Naive thymus-derived CD4-positive, alpha-beta T cell (primary cell): Measurements from ENCODE around the gene PCDHB9. TPM values are rescaled to one million over a fixed set of nuclear protein-coding genes. Genes with fewer than 3 reads are reported as not detected.
A peak's percentile ranks its signal among the peaks of the same experiment; 100 is the strongest.
"Not testable (repeated sequence)": the region's sequence is repeated elsewhere in the genome, so short reads cannot be mapped to it uniquely, and the experiment has no call there.

ENCODE experiments used
- ATAC-seq: fragments of 150-1000 bp; cut with Tn5 transposase; 2 replicates; pipeline ENCODE4 v1.10.0; 2021; ENCODE audit warnings: mild to moderate bottlenecking, moderate library complexity
- CTCF ChIA-PET: fragments of 350-600 bp; sonication (Branson Sonifier 250); formaldehyde crosslinking; loops from one replicate; lab custom pipeline; 2021; ENCODE audit warnings: antibody characterized with exemption; lab: Charles Lee
- POLR2A ChIA-PET: fragments of 350-600 bp; sonication (Branson Sonifier 250); formaldehyde crosslinking; loops from one replicate; lab custom pipeline; 2021; ENCODE audit warnings: antibody characterized with exemption, inconsistent platforms; lab: Charles Lee
- DNase-seq, 9 donors: peaks; one replicate each; pipeline versions ENCODE4 v3.0.0 to v3.0.0-alpha.2; 2020 to 2022; ENCODE audit warnings: mixed read lengths in 1 of 9
- H3K27ac ChIP-seq: one replicate; pipeline ENCODE4 v1.7.0; 2013; ENCODE audit warnings: mild to moderate bottlenecking, low read depth, low read length, moderate library complexity
- H3K27me3 ChIP-seq, 2 donors: one replicate each; pipeline ENCODE4 v1.7.0; 2013; ENCODE audit warnings: low read length in 2 of 2, mild to moderate bottlenecking in 2 of 2, moderate library complexity in 2 of 2; ENCODE audit not compliant: control insufficient read depth in 2 of 2, insufficient read depth in 2 of 2
- H3K36me3 ChIP-seq, 3 experiments: 1 replicate in 2 of 3; 2 replicates in 1 of 3; pipeline ENCODE4 v1.7.0; 2013; ENCODE audit warnings: low read length in 3 of 3, mild to moderate bottlenecking in 3 of 3, moderate library complexity in 1 of 3; ENCODE audit not compliant: insufficient read depth in 3 of 3, control insufficient read depth in 2 of 3
- H3K4me1 ChIP-seq, 2 donors: one replicate each; pipeline ENCODE4 v1.7.0; 2013; ENCODE audit warnings: low read length in 2 of 2, mild to moderate bottlenecking in 2 of 2, moderate library complexity in 1 of 2; ENCODE audit not compliant: control insufficient read depth in 2 of 2, insufficient read depth in 2 of 2
- H3K4me3 ChIP-seq: 2 replicates; pipeline ENCODE4 v1.7.0; 2013; ENCODE audit warnings: mild to moderate bottlenecking, low read length
- H3K9me3 ChIP-seq, 3 experiments: 1 replicate in 2 of 3; 2 replicates in 1 of 3; pipeline ENCODE4 v1.7.0; 2013; ENCODE audit warnings: low read length in 3 of 3; ENCODE audit not compliant: control insufficient read depth in 2 of 3
- H3K27ac Mint-ChIP-seq, 9 donors: one replicate each; pipeline ENCODE4 v1.8.0; 2020 to 2022; ENCODE audit warnings: mixed read lengths in 9 of 9, mild to moderate bottlenecking in 8 of 9, moderate library complexity in 5 of 9, inconsistent platforms in 2 of 9
- H3K27me3 Mint-ChIP-seq, 5 donors: one replicate each; pipeline ENCODE4 v1.8.0; 2021 to 2022; ENCODE audit warnings: mixed read lengths in 5 of 5, mild to moderate bottlenecking in 1 of 5
- H3K36me3 Mint-ChIP-seq, 5 donors: one replicate each; pipeline ENCODE4 v1.8.0; 2020 to 2022; ENCODE audit warnings: mixed read lengths in 5 of 5, mild to moderate bottlenecking in 3 of 5, inconsistent platforms in 1 of 5
- H3K4me1 Mint-ChIP-seq, 7 donors: one replicate each; pipeline ENCODE4 v1.8.0; 2020 to 2022; ENCODE audit warnings: mixed read lengths in 7 of 7, mild to moderate bottlenecking in 3 of 7, inconsistent platforms in 1 of 7
- H3K4me3 Mint-ChIP-seq, 10 donors: one replicate each; pipeline ENCODE4 v1.8.0; 2020 to 2022; ENCODE audit warnings: mild to moderate bottlenecking in 10 of 10, mixed read lengths in 10 of 10, moderate library complexity in 6 of 10, inconsistent platforms in 2 of 10
- H3K9me3 Mint-ChIP-seq, 11 donors: one replicate each; pipeline ENCODE4 v1.8.0; 2020 to 2022; ENCODE audit warnings: mixed read lengths in 11 of 11, mild to moderate bottlenecking in 4 of 11, inconsistent platforms in 1 of 11, moderate library complexity in 1 of 11
- intact Hi-C, 2 donors: fragments of 100-400 bp; cut with micrococcal nuclease; formaldehyde crosslinking; loops; one replicate each; pipeline ENCODE4 v1.15.1; 2023
- polyA plus RNA-seq, 2 donors: library from polyadenylated mRNA; unstranded; fragments of 300-500 nt; fragmentation: Illumina TruSeq; gene quantifications; one replicate each; pipeline ENCODE4 v1.2.3, GENCODE V29; 2021
- total RNA-seq, 6 experiments: library from RNA in 5 of 6; stranded (reverse) in 5 of 6; gene quantifications; 1 replicate in 5 of 6; 2 replicates in 1 of 6; pipeline ENCODE4 v1.2.3 and lab custom pipeline; 2021 to 2026

Gene PCDHB9
- total and polyA plus RNA-seq, 7 experiments from 2014 or later: 1.2 TPM; not detected in 6

- Histone ChIP-seq H3K27me3 (no peaks in the 10 kb centered on the region), H3K4me3 (no peak overlapping the region), H3K36me3 (no peaks in the 10 kb centered on the region), H3K9me3 (peaks cover 0 to 18% (median 0%) of the 10 kb centered on the region in 3 experiments), H3K27ac (no peak overlapping the region), H3K4me1 (no peaks in the 10 kb centered on the region)
- H3K9me3 Mint-ChIP-seq: peaks cover 6 to 88% (median 49%) of the 10 kb centered on the region in 11 donors
- ATAC-seq (no peak), DNase-seq (no peak)
- H3K27me3 Mint-ChIP-seq: peaks cover 0 to 79% (median 65%) of the 10 kb centered on the region in 5 donors
- H3K4me1 Mint-ChIP-seq: peaks cover 0 to 5% (median 0%) of the 10 kb centered on the region in 7 donors
- peaks cover 0 to 53% (median 9%) of the 10 kb centered on the region in 5 donors for H3K36me3 Mint-ChIP-seq
- H3K4me3 Mint-ChIP-seq: no peak overlapping the region
- ChIA-PET POLR2A (no interaction called here), CTCF (no interaction called here)
- H3K27ac Mint-ChIP-seq: peak overlapping the region in 1 of 9 donors; percentile 25
- intact Hi-C loops: no loop called here
Observed at GRCh38 chr5:141196363-141196762, 9.4 kb downstream of the PCDHB9 start.

- H3K4me3 ChIP-seq: no peak within 1 kb of the TSS
- ChIA-PET POLR2A (no interaction called here), CTCF (no interaction called here)
- ATAC-seq (no peak), DNase-seq (no peak)
- peaks cover 0 to 21% (median 0%) of the 10 kb centered on the region in 3 experiments for H3K9me3 ChIP-seq
- Mint-ChIP-seq H3K27ac (no peak within 1 kb of the TSS), H3K36me3 (peaks cover 0 to 48% (median 3%) of the 10 kb centered on the region in 5 donors), H3K4me1 (no peaks in the 10 kb centered on the region), H3K27me3 (peaks cover 0 to 77% (median 57%) of the 10 kb centered on the region in 5 donors), H3K9me3 (peaks cover 0 to 87% (median 44%) of the 10 kb centered on the region in 11 donors), H3K4me3 (no peak within 1 kb of the TSS)
- H3K27ac ChIP-seq: no peak within 1 kb of the TSS
- no peaks in the 10 kb centered on the region for H3K27me3 ChIP-seq
- no peaks in the 10 kb centered on the region for H3K4me1 ChIP-seq
- intact Hi-C loops: no loop called here
- H3K36me3 ChIP-seq: no peaks in the 10 kb centered on the region
Observed at GRCh38 chr5:141199359-141200235, 12.6 kb downstream of the PCDHB9 start, which contains the start of gene PCDHB11. Gene PCDHB11 (plus strand): TSS chr5:141199627. CDS start chr5:141199775, 148 bp downstream.

GRCh38 chr5:141201126-141201525, 14.2 kb downstream of the PCDHB9 start:
- H3K36me3 ChIP-seq, intact Hi-C loops, H3K27ac Mint-ChIP-seq, H3K4me3 ChIP-seq, ATAC-seq, H3K4me1 ChIP-seq, POLR2A ChIA-PET, H3K27ac ChIP-seq, CTCF ChIA-PET, DNase-seq, H3K27me3 ChIP-seq, H3K4me1 Mint-ChIP-seq: not testable (repeated sequence)
- peaks cover 0 to 80% (median 60%) of the 10 kb centered on the region in 5 donors for H3K27me3 Mint-ChIP-seq
- peak overlapping the region in 1 of 10 donors; percentile 58 for H3K4me3 Mint-ChIP-seq
- peaks cover 0 to 42% (median 3%) of the 10 kb centered on the region in 5 donors for H3K36me3 Mint-ChIP-seq
- H3K9me3 ChIP-seq: peaks cover 0 to 18% (median 0%) of the 10 kb centered on the region in 3 experiments
- peaks cover 0 to 88% (median 43%) of the 10 kb centered on the region in 11 donors for H3K9me3 Mint-ChIP-seq

GRCh38 chr5:141201646-141202045, 14.7 kb downstream of the PCDHB9 start:
- H3K36me3 ChIP-seq, intact Hi-C loops, H3K4me3 ChIP-seq, H3K4me1 Mint-ChIP-seq, DNase-seq, ATAC-seq, H3K4me3 Mint-ChIP-seq, H3K27ac ChIP-seq, POLR2A ChIA-PET, H3K27ac Mint-ChIP-seq, H3K4me1 ChIP-seq, H3K27me3 ChIP-seq, CTCF ChIA-PET: not testable (repeated sequence)
- Mint-ChIP-seq H3K27me3 (peaks cover 0 to 80% (median 65%) of the 10 kb centered on the region in 5 donors), H3K36me3 (peaks cover 0 to 37% (median 3%) of the 10 kb centered on the region in 5 donors), H3K9me3 (peaks cover 0 to 83% (median 38%) of the 10 kb centered on the region in 11 donors)
- peaks cover 0 to 16% (median 0%) of the 10 kb centered on the region in 3 experiments for H3K9me3 ChIP-seq

GRCh38 chr5:141208478-141208877, 21.5 kb downstream of the PCDHB9 start, which contains the start of gene PCDHB12:
Gene PCDHB12 (plus strand): TSS chr5:141208719. CDS start chr5:141208908, 189 bp downstream.
- Histone ChIP-seq H3K4me1 (no peaks in the 10 kb centered on the region), H3K27me3 (no peaks in the 10 kb centered on the region), H3K9me3 (no peaks in the 10 kb centered on the region), H3K4me3 (no peak within 1 kb of the TSS), H3K27ac (no peak within 1 kb of the TSS), H3K36me3 (no peaks in the 10 kb centered on the region)
- Mint-ChIP-seq H3K36me3 (peaks cover 0 to 8% (median 0%) of the 10 kb centered on the region in 5 donors), H3K9me3 (peaks cover 0 to 56% (median 10%) of the 10 kb centered on the region in 11 donors), H3K4me3 (peak within 1 kb of the TSS in 1 of 10 donors; percentile 25), H3K4me1 (no peaks in the 10 kb centered on the region), H3K27me3 (peaks cover 7 to 84% (median 78%) of the 10 kb centered on the region in 5 donors), H3K27ac (no peak within 1 kb of the TSS)
- DNase-seq (no peak), ATAC-seq (no peak)
- intact Hi-C loops: no loop called here
- POLR2A ChIA-PET: no interaction called here
- CTCF ChIA-PET: no interaction called here

- H3K27ac Mint-ChIP-seq, H3K27ac ChIP-seq, H3K36me3 ChIP-seq, H3K27me3 ChIP-seq, POLR2A ChIA-PET, ATAC-seq, intact Hi-C loops, H3K4me1 Mint-ChIP-seq, H3K4me3 ChIP-seq, H3K9me3 ChIP-seq, H3K4me1 ChIP-seq, DNase-seq, CTCF ChIA-PET, H3K4me3 Mint-ChIP-seq: not testable (repeated sequence)
- Mint-ChIP-seq H3K9me3 (peaks cover 3 to 59% (median 20%) of the 10 kb centered on the region in 11 donors), H3K36me3 (peaks cover 0 to 13% (median 0%) of the 10 kb centered on the region in 5 donors), H3K27me3 (peaks cover 9 to 87% (median 85%) of the 10 kb centered on the region in 5 donors)
Observed at GRCh38 chr5:141210281-141210680, 23.3 kb downstream of the PCDHB9 start.
